ENCODE measurements around the gene PGM1.
"Not testable (repeated sequence)": the region's sequence is repeated elsewhere in the genome, so short reads cannot be mapped to it uniquely, and the experiment has no call there.

DNA sequence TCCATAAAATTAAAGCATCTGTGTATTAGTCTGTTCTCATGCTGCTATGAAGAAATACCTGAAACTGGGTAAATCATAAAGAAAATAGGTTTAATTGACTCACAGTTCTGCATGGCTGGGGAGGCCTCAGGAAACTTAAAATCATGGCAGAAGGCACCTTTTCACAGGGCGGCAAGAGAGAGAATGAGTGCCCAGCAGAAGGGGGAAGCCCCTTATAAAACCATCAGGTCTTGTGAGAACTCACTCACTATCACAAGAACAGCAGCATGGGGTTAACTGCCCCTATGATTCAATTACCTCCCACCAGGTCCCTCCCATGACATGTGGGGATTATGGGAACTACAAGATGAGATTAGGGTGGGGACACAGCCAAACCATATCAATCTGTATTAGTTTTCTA, 6.9 kb upstream of the PGM1 start:
- not testable (repeated sequence) for TF ChIP-seq CTCF (IDR thresholded peaks at IDR 0.05; ENCODE audit: insufficient read depth, low read depth, low read length); EZH2 (IDR thresholded peaks at IDR 0.05; ENCODE audit: insufficient read depth, low read length)
